ENCODE data around the gene RBFOX1. TPM values are rescaled to one million over a fixed set of nuclear protein-coding genes. Genes with fewer than 3 reads are reported as not detected.

The RBFOX1 gene
- total RNA-seq, 1 experiment from 2014 or later = not detected

DNA sequence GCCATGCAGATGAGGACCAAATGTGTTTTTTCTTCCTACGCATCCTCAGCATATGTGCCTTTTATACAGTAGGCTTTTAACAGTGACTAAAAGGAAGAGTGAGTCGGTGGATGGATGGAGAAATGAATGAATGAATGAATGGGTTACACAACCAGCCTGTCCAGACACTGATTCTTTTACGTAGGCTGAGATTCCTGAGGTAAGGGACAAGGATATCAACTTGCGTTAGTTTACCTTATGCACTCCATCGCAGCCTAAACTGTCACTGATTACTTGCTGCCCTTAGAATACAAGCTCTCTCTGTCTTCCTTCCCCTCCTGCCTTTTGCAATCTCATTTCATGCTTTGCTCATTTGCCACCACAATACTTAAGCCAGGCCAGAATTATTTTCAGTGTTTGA, 59.0 kb downstream of the RBFOX1 start:
- H3K9ac ChIP-seq (ENCODE audit: low read length) = no peak overlapping the region
- ATAC-seq = no peak
- no peaks in the 10 kb centered on the region for H3K36me3 ChIP-seq (ENCODE audit: control insufficient read depth in 1 of 2, insufficient read depth in 2 of 2, low read length in 2 of 2)
- POLR2A ChIA-PET = no interaction called here
- H3K4me2 ChIP-seq (ENCODE audit: low read length) = no peak overlapping the region
- no peak overlapping the region for H3K27ac ChIP-seq (ENCODE audit: low read depth, low read length)
- no peaks in the 10 kb centered on the region for H3K27me3 ChIP-seq (ENCODE audit: insufficient read depth, low read length)
- no peaks in the 10 kb centered on the region for H4K20me1 ChIP-seq (ENCODE audit: insufficient read depth)
- H3K9me2 ChIP-seq (ENCODE audit: insufficient read depth) = no peaks in the 10 kb centered on the region
- TF ChIP-seq CEBPB (IDR thresholded peaks at IDR 0.05; ENCODE audit: low read depth) (no peak), SP1 (IDR thresholded peaks at IDR 0.05; ENCODE audit: low read depth) (no peak), FOSL1 (IDR thresholded peaks at IDR 0.05; ENCODE audit: low read depth) (no peak), POLR2AphosphoS5 (IDR thresholded peaks at IDR 0.05; ENCODE audit: low read depth, low read length) (no peak), EGR1 (IDR thresholded peaks at IDR 0.05; ENCODE audit: low read depth) (no peak), CBX3 (IDR thresholded peaks at IDR 0.05; ENCODE audit: low read depth) (no peak), ZFX (IDR thresholded peaks at IDR 0.05) (no peak), YY1 (IDR thresholded peaks at IDR 0.05; ENCODE audit: extremely low read depth, insufficient replicate concordance, low read depth, low read length) (no peak), SRF (IDR thresholded peaks at IDR 0.05; ENCODE audit: low read depth) (no peak), JUND (IDR thresholded peaks at IDR 0.05) (no peak)
- TF ChIP-seq, protein P1, sequence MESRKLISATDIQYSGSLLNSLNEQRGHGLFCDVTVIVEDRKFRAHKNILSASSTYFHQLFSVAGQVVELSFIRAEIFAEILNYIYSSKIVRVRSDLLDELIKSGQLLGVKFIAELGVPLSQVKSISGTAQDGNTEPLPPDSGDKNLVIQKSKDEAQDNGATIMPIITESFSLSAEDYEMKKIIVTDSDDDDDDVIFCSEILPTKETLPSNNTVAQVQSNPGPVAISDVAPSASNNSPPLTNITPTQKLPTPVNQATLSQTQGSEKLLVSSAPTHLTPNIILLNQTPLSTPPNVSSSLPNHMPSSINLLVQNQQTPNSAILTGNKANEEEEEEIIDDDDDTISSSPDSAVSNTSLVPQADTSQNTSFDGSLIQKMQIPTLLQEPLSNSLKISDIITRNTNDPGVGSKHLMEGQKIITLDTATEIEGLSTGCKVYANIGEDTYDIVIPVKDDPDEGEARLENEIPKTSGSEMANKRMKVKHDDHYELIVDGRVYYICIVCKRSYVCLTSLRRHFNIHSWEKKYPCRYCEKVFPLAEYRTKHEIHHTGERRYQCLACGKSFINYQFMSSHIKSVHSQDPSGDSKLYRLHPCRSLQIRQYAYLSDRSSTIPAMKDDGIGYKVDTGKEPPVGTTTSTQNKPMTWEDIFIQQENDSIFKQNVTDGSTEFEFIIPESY (IDR thresholded peaks at IDR 0.05; ENCODE audit: extremely low read depth, insufficient replicate concordance, low read length) = no peak
- TF ChIP-seq, protein P2, sequence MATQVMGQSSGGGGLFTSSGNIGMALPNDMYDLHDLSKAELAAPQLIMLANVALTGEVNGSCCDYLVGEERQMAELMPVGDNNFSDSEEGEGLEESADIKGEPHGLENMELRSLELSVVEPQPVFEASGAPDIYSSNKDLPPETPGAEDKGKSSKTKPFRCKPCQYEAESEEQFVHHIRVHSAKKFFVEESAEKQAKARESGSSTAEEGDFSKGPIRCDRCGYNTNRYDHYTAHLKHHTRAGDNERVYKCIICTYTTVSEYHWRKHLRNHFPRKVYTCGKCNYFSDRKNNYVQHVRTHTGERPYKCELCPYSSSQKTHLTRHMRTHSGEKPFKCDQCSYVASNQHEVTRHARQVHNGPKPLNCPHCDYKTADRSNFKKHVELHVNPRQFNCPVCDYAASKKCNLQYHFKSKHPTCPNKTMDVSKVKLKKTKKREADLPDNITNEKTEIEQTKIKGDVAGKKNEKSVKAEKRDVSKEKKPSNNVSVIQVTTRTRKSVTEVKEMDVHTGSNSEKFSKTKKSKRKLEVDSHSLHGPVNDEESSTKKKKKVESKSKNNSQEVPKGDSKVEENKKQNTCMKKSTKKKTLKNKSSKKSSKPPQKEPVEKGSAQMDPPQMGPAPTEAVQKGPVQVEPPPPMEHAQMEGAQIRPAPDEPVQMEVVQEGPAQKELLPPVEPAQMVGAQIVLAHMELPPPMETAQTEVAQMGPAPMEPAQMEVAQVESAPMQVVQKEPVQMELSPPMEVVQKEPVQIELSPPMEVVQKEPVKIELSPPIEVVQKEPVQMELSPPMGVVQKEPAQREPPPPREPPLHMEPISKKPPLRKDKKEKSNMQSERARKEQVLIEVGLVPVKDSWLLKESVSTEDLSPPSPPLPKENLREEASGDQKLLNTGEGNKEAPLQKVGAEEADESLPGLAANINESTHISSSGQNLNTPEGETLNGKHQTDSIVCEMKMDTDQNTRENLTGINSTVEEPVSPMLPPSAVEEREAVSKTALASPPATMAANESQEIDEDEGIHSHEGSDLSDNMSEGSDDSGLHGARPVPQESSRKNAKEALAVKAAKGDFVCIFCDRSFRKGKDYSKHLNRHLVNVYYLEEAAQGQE (IDR thresholded peaks at IDR 0.05; ENCODE audit: low read depth) = no peak
- TF ChIP-seq, protein P3, sequence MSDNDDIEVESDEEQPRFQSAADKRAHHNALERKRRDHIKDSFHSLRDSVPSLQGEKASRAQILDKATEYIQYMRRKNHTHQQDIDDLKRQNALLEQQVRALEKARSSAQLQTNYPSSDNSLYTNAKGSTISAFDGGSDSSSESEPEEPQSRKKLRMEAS (IDR thresholded peaks at IDR 0.05) = no peak
- CTCF ChIA-PET = no interaction called here
- DNase-seq (ENCODE audit: low read depth, low spot score) = no peak
- H3K4me1 ChIP-seq (ENCODE audit: control insufficient read depth in 1 of 2, insufficient read depth in 2 of 2, low read length in 2 of 2) = no peaks in the 10 kb centered on the region
- H2AFZ ChIP-seq (ENCODE audit: low read depth, low read length, poor library complexity, severe bottlenecking) = no peak overlapping the region
- BruUV-seq (replicated peaks) = no TSS peak
- RAD21 ChIA-PET (ENCODE audit: low non-redundant PET in 1 of 2, low total read pairs in 2 of 2, uncharacterized antibody in 2 of 2, unreplicated experiment in 2 of 2) = no interaction called here
- no peaks in the 10 kb centered on the region for H3K79me2 ChIP-seq (ENCODE audit: insufficient read depth, low read length)
- no peak overlapping the region for H3K4me3 ChIP-seq (replicated peaks in 1 of 2; ENCODE audit: low read depth in 1 of 2, low read length in 2 of 2)
- peaks cover 0 to 28% of the 10 kb centered on the region in 2 experiments; a peak in 2 of 4 replicates for H3K9me3 ChIP-seq (ENCODE audit: control insufficient read depth in 1 of 2, insufficient read depth in 1 of 2, low read depth in 1 of 2, low read length in 2 of 2)
- intact Hi-C loops (cut with micrococcal nuclease) = no loop called here
